HepG2 (cell line): ENCODE results near the gene DYTN. TPM values are rescaled to one million over a fixed set of nuclear protein-coding genes. Genes with fewer than 3 reads are reported as not detected.

Experiments used
- AKAP8 ChIP-seq: sonication (generic); formaldehyde crosslinking; IDR thresholded peaks from 2 replicates; pipeline ENCODE4 v1.5.1; 2020; ENCODE audit warnings: mild to moderate bottlenecking, missing genetic modification reagents
- BRD4 ChIP-seq: sonication (generic); formaldehyde crosslinking; IDR thresholded peaks from 2 replicates; pipeline ENCODE4 v1.4.0; 2020; ENCODE audit warnings: missing genetic modification reagents
- CENPX ChIP-seq: sonication (generic); formaldehyde crosslinking; IDR thresholded peaks from 2 replicates; pipeline ENCODE4 v1.9.0; 2021; ENCODE audit warnings: mild to moderate bottlenecking, missing genetic modification reagents, moderate library complexity
- FOSL2 ChIP-seq: sonication (generic); formaldehyde crosslinking; IDR thresholded peaks from 2 replicates; pipeline ENCODE4 v1.4.0; 2020; ENCODE audit warnings: missing genetic modification reagents
- JARID2 ChIP-seq: sonication (generic); formaldehyde crosslinking; IDR thresholded peaks from 2 replicates; pipeline ENCODE4 v1.8.1; 2023; ENCODE audit warnings: missing genetic modification reagents, inconsistent platforms; ENCODE audit not compliant: insufficient replicate concordance
- KDM1A ChIP-seq: IDR thresholded peaks from 2 replicates; pipeline ENCODE4 v1.6.1; 2016; ENCODE audit warnings: missing compliant biosample characterization
- PCBP2 ChIP-seq: fragments of 200-400 bp; formaldehyde crosslinking; optimal IDR thresholded peaks from 2 replicates; pipeline ENCODE3; 2018; ENCODE audit warnings: low read length, low read depth; ENCODE audit not compliant: poor library complexity, severe bottlenecking
- PRPF4 ChIP-seq: fragments of 200-400 bp; formaldehyde crosslinking; IDR thresholded peaks from 2 replicates; pipeline ENCODE4 v1.6.1; 2016; ENCODE audit warnings: low read length, low read depth; ENCODE audit not compliant: poor library complexity, severe bottlenecking
- SMARCC2 ChIP-seq: fragments of 450-650 bp; IDR thresholded peaks from 2 replicates; pipeline ENCODE4 v1.6.1; 2017; ENCODE audit warnings: antibody characterized with exemption, mild to moderate bottlenecking
- SNAI1 ChIP-seq: sonication (generic); formaldehyde crosslinking; IDR thresholded peaks from 2 replicates; pipeline ENCODE4 v1.5.0; 2020; ENCODE audit warnings: mild to moderate bottlenecking, missing genetic modification reagents, borderline replicate concordance
- ZBTB39 ChIP-seq: sonication (generic); formaldehyde crosslinking; IDR thresholded peaks from 2 replicates; pipeline ENCODE4 v1.5.0; 2020; ENCODE audit warnings: missing genetic modification reagents
- ZNF205 ChIP-seq: IDR thresholded peaks from 2 replicates; pipeline ENCODE4 v1.6.1; 2018; ENCODE audit warnings: missing biosample characterization, missing genetic modification reagents
- ZNF260 ChIP-seq: sonication (generic); formaldehyde crosslinking; IDR thresholded peaks from 2 replicates; pipeline ENCODE4 v1.4.0; 2020; ENCODE audit warnings: missing genetic modification reagents, low read depth, mild to moderate bottlenecking, borderline replicate concordance
- ZNF414 ChIP-seq: sonication (generic); formaldehyde crosslinking; IDR thresholded peaks from 2 replicates; pipeline ENCODE4 v1.5.0; 2020; ENCODE audit warnings: missing genetic modification reagents
- ZSCAN22 ChIP-seq: sonication (generic); formaldehyde crosslinking; IDR thresholded peaks from 2 replicates; pipeline ENCODE4 v1.4.0; 2020; ENCODE audit warnings: mild to moderate bottlenecking, missing genetic modification reagents
- polyA plus RNA-seq, 8 experiments: library from polyadenylated mRNA; depleted of rRNA in 3 of 8; stranded (reverse) in 7 of 8; unstranded in 1 of 8; fragments of >200 nt; fragmentation: Illumina TruSeq in 4 of 8; extraction: Trizol in 4 of 8; gene quantifications; 2 replicates each; pipeline versions ENCODE4 v1.2.1 to v1.2.3, GENCODE V29; 2011 to 2016; ENCODE audit warnings: low read depth in 4 of 8, missing spikeins in 1 of 8, mixed read lengths in 1 of 8; ENCODE audit not compliant: insufficient read depth in 1 of 8
- total RNA-seq, 5 experiments: library from RNA; depleted of rRNA; stranded (reverse); fragments of >200 nt; fragmentation: Illumina TruSeq; extraction: Trizol; gene quantifications; 2 replicates each; pipeline ENCODE4 v1.2.3, GENCODE V29; 2016; ENCODE audit warnings: low read depth in 1 of 5
- TF ChIP-seq, protein P1 (sequence below): sonication (generic); formaldehyde crosslinking; IDR thresholded peaks from 2 replicates; pipeline ENCODE4 v1.5.0; 2020; ENCODE audit warnings: missing genetic modification reagents
- TF ChIP-seq, protein P2 (sequence below): sonication (generic); formaldehyde crosslinking; IDR thresholded peaks from 2 replicates; pipeline ENCODE4 v1.5.1; 2020; ENCODE audit warnings: mild to moderate bottlenecking, missing genetic modification reagents, borderline replicate concordance
- TF ChIP-seq, protein P3 (sequence below): sonication (generic); formaldehyde crosslinking; conservative IDR thresholded peaks from 2 replicates; pipeline ENCODE4 v1.4.0; 2020; ENCODE audit warnings: mild to moderate bottlenecking, missing genetic modification reagents, moderate library complexity

DYTN gene
- total and polyA plus RNA-seq, 2 of the 13 experiments (the other 11 are each of a cell fraction or from before 2014, with no cell fraction given) = not detected

GRCh38 chr2:206765242-206766056 lies 47.3 kb upstream of the DYTN start, which contains the start of the genes FASTKD2 and MDH1B (continued):
- no peak for TF ChIP-seq PRPF4
- TF ChIP-seq, protein P1, sequence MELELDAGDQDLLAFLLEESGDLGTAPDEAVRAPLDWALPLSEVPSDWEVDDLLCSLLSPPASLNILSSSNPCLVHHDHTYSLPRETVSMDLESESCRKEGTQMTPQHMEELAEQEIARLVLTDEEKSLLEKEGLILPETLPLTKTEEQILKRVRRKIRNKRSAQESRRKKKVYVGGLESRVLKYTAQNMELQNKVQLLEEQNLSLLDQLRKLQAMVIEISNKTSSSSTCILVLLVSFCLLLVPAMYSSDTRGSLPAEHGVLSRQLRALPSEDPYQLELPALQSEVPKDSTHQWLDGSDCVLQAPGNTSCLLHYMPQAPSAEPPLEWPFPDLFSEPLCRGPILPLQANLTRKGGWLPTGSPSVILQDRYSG (CRISPR knock-in tag) = peak; percentile 91; the same call in 1 of the 2 replicates
- 0 out of 2 replicates have a peak, but pooled peaks have one; percentile 58 for TF ChIP-seq ZBTB39 (CRISPR knock-in tag)
- TF ChIP-seq, protein P2, sequence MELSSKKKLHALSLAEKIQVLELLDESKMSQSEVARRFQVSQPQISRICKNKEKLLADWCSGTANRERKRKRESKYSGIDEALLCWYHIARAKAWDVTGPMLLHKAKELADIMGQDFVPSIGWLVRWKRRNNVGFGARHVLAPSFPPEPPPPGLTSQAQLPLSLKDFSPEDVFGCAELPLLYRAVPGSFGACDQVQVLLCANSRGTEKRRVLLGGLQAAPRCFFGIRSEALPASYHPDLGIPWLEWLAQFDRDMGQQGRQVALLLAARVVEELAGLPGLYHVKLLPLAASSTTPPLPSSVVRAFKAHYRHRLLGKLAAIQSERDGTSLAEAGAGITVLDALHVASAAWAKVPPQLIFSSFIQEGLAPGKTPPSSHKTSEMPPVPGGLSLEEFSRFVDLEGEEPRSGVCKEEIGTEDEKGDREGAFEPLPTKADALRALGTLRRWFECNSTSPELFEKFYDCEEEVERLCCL (CRISPR knock-in tag) = no peak; the same call in 1 of the 2 replicates
- peak; percentile 71 for TF ChIP-seq FOSL2 (CRISPR knock-in tag)
- TF ChIP-seq, protein P3, sequence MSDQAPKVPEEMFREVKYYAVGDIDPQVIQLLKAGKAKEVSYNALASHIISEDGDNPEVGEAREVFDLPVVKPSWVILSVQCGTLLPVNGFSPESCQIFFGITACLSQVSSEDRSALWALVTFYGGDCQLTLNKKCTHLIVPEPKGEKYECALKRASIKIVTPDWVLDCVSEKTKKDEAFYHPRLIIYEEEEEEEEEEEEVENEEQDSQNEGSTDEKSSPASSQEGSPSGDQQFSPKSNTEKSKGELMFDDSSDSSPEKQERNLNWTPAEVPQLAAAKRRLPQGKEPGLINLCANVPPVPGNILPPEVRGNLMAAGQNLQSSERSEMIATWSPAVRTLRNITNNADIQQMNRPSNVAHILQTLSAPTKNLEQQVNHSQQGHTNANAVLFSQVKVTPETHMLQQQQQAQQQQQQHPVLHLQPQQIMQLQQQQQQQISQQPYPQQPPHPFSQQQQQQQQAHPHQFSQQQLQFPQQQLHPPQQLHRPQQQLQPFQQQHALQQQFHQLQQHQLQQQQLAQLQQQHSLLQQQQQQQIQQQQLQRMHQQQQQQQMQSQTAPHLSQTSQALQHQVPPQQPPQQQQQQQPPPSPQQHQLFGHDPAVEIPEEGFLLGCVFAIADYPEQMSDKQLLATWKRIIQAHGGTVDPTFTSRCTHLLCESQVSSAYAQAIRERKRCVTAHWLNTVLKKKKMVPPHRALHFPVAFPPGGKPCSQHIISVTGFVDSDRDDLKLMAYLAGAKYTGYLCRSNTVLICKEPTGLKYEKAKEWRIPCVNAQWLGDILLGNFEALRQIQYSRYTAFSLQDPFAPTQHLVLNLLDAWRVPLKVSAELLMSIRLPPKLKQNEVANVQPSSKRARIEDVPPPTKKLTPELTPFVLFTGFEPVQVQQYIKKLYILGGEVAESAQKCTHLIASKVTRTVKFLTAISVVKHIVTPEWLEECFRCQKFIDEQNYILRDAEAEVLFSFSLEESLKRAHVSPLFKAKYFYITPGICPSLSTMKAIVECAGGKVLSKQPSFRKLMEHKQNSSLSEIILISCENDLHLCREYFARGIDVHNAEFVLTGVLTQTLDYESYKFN (CRISPR knock-in tag) = peak; percentile 58
- TF ChIP-seq BRD4 (CRISPR knock-in tag) = peak; percentile 79
- TF ChIP-seq SMARCC2 = no peak
- TF ChIP-seq ZNF414 (CRISPR knock-in tag) = no peak
- TF ChIP-seq AKAP8 (CRISPR knock-in tag) = 0 out of 2 replicates have a peak, but pooled peaks have one; percentile 31
- TF ChIP-seq ZSCAN22 (CRISPR knock-in tag) = no peak
- TF ChIP-seq ZNF205 (CRISPR knock-in tag) = no peak; the same call in 1 of the 2 replicates
- no peak for TF ChIP-seq CENPX
- TF ChIP-seq JARID2 (CRISPR knock-in tag) = peak; percentile 77
- TF ChIP-seq ZNF260 = no peak
- TF ChIP-seq KDM1A (CRISPR knock-in tag) = no peak
- TF ChIP-seq SNAI1 (CRISPR knock-in tag) = no peak
- no peak for TF ChIP-seq PCBP2
